Left cardiac atrium (tissue), 4 donors: Measurements from ENCODE around the gene LEMD1. TPM values are rescaled to one million over a fixed set of nuclear protein-coding genes. Genes with fewer than 3 reads are reported as not detected.
"Not testable (repeated sequence)": the region's sequence is repeated elsewhere in the genome, so short reads cannot be mapped to it uniquely, and the experiment has no call there.

Experiments
- ATAC-seq, 2 donors: fragments of 200-7000 bp; cut with Tn5 transposase; one replicate each; pipeline ENCODE4 v1.9.1; 2020; ENCODE audit warnings: mild to moderate bottlenecking in 2 of 2, moderate library complexity in 2 of 2
- DNase-seq: peaks from one replicate; pipeline ENCODE4 v3.0.0-alpha.2; 2020
- intact Hi-C, 2 donors: fragments of 100-400 bp; cut with DNase I; formaldehyde crosslinking; loops; one replicate each; pipeline versions ENCODE4 v1.14.1 to v1.15.1; 2022 to 2023
- total RNA-seq, 2 donors: library from RNA; stranded (reverse); fragmentation: NEBNext Ultra II Directional; extraction: Animal tissue kit (Norgen Biotek cat#: 25700); gene quantifications; one replicate each; pipeline ENCODE4 v1.2.1, GENCODE V29; 2021
- donor health status: DM: no; HTN: yes; CAD: no.
- donor health status: DM: no; HTN: yes; CAD: no; lungs with severe emphysema.
- donor health status: DM: yes; HTN: yes; CAD: no.
- donor health status: Dilated cardiomyopathy.

LEMD1 gene
- total RNA-seq, 2 donors from 2014 or later, result not detected

DNA sequence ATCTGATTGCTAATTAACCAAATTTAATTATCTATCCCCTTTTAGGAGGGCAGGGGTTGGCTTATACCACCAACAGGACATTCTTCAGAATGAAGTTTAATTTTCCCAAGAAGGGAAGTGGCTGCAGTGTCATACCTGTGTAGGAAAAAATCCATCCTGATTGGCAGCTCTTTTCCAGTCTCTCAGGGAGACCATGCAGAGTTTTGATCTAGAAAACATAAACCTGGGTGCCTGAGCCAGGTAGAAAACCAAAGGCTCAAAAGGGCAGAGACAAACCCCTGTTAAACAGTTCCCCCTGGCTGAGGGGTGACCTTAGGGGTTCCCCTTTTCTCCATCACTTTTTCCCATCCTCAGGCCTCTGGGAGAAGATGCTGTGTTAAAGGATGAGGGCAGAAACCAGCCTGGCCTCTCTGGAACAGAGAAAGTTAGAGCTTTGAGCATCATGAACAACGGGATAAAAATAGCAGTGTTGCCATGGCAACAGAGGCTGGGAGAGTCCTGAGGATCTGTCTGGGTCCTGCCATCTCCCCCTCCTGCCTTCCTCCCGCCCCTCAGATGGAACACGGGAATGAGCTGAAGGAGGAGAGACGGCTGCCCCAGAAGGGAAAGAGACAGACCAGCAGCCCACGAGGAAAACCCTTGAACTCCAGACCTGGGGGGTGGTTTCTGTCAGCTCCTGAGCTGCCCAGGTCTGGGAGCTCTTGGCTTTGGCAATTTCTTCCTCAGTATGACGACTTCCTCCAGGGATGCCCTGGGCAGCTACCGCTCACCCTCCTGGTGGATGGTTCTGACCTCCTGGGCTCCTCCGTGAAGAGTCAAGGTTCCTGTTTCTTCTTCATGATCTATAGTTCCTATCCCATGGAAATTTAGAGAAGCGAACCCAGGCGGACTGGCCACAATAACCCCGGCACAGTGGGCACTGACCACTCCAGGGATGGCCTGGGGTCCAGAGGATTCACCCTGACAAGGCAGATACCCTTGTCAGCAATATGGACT is 14.0 kb upstream of the LEMD1 start:
- intact Hi-C loops, result no loop called here
- no peak for ATAC-seq
- DNase-seq, result no peak

DNA sequence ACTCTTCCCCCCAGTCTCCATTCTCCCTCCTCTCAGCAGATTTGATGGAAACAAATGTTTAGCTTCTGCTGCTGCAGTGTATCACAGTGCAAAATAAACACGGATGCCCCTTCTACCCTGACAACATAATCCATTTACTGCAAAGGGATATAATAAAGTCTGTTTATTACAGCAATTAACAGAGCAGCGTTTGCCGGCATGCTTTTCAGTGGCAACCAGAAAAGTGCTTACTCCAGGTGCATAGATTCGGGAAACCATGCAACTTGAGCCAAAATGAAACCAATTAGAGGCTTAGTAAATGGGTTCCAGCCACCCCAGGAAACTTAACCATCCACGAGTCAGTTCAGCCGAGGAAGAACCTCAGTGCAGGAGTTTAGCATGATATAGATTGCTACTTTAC is 12.9 kb upstream of the LEMD1 start:
- intact Hi-C loops, result loop anchor here (5.0 kb wide), 2 partner anchors 37 to 48 kb away; no protein-coding TSS in a partner anchor
- DNase-seq, result no peak
- no peak for ATAC-seq

DNA sequence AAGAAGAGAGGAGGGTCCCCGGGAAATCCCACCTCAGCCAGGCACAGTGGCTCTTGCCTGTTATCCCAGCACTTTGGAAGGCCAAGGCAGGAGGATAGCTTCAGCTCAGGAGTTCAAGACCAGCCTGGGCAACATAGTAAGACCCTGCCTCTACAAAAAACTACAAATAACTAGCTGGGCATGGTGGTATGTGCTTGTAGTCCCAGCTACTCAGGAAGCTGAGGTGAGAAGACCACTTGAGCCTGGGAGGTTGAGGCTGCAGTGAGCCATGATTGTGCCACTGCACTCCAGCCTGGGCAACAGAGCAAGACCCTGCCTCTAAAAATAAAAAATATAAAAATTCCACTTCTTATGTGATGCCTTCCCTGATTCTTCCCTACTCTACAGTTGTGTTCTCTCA is 10.8 kb upstream of the LEMD1 start:
- DNase-seq, ATAC-seq: not testable (repeated sequence)
- intact Hi-C loops, result loop anchor here (5.0 kb wide), 2 partner anchors 35 to 50 kb away; no protein-coding TSS in a partner anchor

DNA sequence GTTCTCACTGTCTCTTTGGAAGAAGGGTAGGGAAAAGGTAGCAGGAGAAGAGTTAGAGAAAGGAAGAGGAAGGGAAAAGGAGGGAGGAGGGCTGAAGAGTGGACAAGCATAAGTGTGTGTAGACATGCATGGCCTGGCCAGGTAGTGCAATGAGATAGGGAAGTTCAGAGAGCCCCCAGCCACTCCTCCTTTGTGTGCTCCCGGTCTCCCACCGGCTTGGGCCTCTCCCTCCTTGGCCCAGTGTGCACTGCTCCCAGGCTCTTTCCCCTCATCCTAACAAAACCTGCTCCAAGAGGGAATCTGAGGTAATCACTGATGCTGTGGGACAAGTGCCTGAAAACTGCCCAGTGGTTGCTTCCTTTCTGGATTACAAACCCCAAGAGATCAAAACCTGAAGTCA is 10.3 kb upstream of the LEMD1 start:
- intact Hi-C loops, result loop anchor here (5.0 kb wide), 2 partner anchors 35 to 50 kb away; no protein-coding TSS in a partner anchor
- ATAC-seq (no peak), DNase-seq (no peak)

DNA sequence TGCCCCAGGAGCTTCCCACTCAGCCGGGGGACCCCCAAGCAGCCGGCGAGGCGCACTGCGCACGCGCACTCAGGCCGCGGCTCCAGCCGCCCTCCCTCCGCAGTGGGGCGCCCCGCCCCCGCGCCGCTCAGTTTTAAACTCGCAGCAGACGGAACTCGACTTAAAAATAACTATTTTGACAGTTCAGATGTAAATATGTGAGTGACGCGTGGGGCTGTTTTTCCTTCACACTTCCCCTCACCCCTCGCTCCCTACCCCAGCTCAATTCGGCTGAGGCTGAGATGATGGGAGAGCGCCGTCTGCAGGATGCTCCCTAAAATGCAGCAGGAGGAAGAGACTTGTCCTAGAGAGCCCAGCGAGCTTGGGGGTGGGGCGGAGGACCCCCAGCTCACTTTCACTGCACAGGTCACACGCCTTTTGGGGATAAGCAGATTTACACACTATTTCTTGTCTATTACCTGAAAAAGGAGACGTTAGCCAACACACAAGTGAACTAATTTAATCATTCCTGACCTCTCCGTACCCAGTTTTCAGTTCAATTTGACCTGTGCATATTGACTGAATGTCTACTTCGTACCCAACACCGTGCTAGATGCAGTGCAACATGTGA is 8.9 kb upstream of the LEMD1 start:
- peak; percentile 77 to 81 for ATAC-seq

DNA sequence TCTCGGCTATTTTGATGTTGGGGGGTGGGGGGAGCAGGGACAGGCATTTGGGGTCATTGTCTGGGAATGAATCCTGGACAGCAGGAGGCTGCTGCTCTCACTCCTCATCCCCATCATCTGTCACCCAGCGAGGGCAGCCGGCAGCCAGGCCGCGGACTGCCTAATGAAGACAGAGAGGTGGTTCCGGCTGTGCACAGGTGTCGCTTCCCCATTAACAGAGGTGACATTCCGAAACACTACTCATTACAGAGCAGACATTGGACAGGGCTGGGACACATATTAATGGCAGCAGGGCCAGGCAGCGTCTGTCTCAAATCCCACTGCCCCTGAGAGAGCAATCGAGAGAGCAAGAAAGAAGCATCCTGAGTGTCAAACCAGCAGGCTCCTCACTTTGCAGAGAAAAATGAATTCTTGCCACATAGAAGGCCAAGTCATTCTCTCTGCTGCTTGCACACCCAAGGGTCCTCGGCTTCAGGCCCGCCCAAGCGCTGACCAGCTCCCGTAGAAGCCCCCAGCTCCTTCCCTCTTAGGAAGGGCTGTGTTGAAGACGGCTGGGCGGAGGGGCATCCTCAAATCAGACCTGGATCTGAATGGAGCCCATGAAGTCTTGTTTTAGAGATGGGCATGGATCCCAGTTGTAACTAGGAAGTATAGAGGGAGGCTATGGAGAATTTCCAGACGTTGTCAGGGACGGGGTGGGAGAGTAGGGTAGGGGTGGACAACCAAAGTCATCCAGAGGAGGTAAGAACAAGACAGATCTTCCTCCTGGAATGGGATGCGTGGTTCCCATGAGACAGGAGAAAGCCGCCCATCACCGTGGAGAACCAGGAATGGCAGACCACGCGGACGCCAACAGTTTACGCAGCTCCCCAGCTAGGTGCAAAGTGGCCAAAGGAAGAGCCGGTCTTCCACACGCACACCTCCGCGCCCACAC is 8.2 kb upstream of the LEMD1 start:
- ATAC-seq (peak in 1 of 2 donors; percentile 14), DNase-seq (no peak)
- intact Hi-C loops, result loop anchor here (2.0 to 5.0 kb wide), 3 partner anchors 33 to 52 kb away; no protein-coding TSS in a partner anchor

More for the DNA sequence above, 8.9 kb upstream of the LEMD1 start:
- intact Hi-C loops, result loop anchor here (2.0 to 5.0 kb wide), 3 partner anchors 34 to 52 kb away; no protein-coding TSS in a partner anchor
- peak; percentile 59 for DNase-seq

DNA sequence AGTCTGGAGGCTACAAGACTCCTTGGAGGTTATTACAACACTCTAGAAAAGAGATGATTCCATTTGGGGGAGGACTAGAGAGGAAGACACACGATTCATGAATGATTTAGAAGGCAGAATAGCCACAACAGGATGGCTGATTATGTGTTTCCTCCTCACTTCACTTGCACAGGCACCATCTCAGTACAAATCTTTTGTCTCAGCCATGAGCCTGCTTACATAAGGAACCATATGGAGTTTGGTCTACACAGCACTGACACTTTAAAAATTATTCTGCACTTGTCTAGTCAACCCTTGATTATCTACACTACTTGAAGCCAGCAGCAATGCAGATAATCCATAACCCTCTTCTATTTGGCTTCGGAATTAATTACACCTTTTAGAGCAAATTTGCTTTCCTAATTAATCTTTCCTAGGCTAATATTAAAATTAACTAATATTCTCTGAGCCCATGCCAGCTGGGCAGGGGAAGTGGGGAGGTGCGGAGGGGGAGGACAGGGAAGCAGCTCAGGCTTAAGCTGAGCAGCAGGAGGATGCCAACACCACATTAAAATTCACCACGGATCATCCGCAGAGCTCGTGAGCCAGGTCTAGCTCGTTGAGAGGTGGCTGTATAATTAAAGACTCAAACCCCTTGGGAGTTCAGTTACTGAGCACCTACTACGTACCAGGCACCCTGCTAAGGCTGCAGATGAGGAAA is 3.2 kb upstream of the LEMD1 start:
- intact Hi-C loops, result no loop called here
- DNase-seq (no peak), ATAC-seq (no peak)

DNA sequence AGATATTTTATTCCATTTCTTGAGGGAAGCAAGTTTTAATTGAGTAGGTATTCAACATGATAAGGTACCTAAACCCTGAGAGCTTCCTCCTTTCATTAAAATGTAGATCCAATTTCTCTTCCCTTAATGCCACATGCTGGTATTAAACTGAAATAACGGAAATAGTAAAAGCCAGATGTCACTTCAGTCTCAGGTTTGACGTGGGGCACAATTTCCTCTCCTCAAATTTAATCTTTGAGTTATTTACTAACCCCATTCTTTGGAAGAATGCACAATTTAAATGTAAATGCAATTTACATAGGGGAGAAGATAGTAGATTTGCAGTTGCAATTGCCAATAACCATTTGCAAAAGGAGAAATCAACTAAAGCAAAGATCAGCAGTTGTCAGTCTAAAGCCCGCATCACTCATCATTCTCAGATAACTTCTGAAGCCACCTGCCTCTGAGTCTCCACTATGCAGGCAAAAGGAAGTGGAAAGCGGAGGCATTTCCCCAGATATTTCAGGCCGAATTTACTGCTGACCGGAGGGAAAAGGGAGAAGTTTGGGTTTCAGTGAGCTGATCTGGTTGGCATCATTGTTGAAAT is 2.1 kb upstream of the LEMD1 start:
- intact Hi-C loops, result no loop called here

DNA sequence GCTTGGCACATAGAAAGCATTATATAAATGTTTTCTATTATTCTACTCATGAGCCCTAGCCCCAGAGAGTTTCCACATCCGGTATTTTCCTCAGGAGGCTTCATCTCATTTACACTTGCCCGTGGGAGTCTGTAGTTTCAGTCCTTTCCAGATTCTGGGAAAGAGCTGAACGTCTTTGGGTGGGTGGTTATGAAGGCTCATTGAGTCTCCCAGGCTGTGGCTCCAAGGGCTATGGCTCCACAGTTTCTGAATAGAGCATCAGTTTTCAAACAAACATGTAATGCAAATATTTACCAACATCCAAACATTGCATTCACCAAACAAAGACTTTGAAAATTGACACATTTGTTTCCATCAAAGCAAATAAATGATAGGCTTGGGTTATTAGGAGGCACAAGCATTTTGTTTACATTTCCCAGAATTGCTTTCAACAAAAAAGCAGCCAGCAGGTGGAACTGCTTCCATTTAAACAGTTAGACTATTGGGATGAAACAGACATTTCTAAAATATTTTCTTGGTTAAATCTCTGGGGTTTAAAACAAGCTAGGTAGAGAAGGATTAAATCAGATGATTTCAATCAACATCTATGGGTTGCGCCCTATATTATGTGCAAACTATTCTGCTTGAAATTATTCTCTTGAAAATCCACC is 1.3 kb upstream of the LEMD1 start:
- intact Hi-C loops, result no loop called here
- ATAC-seq, result no peak
- no peak for DNase-seq

More for the DNA sequence above, 2.1 kb upstream of the LEMD1 start:
- no peak for DNase-seq
- no peak for ATAC-seq

DNA sequence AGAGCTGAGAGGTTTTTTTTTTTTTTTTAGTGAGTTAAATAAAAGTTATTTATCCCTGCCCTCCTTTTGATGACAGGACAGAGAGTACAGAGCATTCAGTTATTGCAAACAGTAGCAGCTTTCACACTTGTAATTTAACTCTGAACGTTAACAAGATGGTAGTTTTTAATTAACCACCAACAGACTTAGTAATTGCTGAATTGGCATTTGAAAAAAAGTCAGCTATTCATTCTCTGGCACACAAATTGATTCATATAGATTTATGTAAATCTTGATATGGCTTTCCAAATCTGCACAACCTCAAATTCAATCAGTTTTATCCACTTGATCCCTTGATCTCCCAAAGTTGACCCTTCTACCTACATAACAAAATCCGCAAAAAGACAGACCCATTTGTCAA is 918 bp downstream of the LEMD1 start:
- DNase-seq, result no peak
- intact Hi-C loops, result no loop called here
- no peak for ATAC-seq

DNA sequence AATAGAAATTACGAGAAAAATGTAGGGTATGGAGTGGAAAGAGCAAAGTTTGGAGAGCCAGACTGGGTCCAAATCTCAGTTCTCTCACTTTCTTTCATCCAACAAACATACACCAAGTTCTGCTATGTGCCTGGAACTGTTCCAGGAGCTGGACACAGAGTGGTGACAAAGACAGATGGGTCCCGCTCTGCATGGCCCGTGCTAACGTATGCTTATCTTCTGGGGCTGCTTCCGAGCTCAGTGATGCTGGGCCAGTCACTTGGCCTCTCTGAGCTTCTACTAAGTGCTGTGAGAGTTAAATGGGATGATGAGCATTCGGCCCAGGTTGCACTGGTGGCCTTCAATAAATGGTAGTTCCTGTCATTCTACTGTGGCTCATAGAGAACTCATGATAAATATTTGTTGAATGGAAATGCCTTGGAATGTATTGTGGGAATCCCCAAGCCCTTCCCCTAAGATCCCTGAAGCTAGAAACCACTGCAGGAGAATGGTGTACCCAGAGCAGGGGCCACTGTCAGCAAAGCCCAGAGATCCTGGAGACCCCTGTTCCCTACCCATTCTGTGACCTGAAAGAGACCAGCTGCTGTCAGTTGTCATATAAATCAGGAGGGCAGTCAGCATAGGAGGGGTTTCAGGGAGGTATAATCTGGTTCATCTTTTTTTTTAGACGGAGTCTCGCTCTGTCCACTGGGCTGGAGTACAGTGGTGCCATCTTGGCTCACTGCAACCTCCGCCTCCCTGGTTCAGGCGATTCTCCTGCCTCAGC is 3.8 kb downstream of the LEMD1 start:
- ATAC-seq (no peak), DNase-seq (no peak)
- intact Hi-C loops, result no loop called here

DNA sequence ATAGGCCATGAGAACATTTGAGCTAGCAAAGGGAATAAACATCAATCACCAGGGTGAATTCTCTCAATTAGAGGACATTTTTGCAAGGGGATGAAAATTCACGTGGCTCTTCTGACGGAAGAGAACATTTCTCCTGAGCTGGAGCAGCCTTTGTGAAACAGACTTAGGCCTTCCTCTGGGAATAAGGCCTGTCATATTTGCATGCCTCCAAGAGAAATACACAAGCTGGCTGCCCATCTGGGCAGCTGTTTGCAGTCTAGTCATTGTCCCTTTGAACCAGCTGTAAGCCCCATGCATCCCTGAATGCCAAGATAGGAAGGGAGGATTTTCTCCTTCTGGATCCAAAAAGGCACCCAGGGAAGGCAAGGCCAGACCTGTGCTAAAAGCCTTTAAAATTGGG is 5.5 kb downstream of the LEMD1 start:
- ATAC-seq, result peak in 1 of 2 donors; percentile 27
- no peak for DNase-seq
- intact Hi-C loops, result no loop called here

DNA sequence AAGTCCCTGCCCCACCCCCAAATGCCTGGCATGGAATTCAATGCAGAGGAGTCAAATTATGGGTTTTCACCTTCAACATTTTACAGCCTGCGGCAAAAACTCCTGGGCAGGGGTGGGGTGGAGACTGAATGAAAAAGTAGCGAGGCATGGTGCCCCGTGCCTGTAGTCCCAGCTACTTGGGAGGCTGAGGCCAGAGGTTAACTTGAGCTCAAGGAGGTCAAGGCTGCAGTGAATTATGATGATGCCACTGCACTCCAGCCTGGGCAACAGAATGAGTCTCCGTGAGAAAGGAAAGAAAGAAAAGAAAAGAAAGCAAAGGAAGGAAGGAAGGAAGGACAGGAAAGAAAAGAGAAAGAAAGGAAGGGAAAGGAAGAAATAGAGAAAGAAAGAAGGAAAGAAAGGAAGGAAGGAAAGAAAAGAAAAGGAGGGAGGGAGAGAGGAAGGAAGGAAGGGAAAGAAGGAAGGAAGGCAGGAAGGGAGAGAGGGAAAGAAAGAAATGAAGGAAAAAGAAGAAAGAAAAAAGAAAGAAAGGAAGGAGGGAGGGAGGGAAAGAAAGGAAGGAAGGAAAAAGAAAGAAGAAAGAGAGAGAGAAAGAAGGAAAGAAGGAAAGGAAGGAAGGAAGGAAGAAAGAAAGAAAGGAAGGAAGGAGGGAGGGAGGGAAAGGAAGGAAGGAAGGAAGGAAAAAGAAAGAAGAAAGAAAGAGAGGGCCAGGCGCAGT is 11.1 kb downstream of the LEMD1 start:
- intact Hi-C loops, result no loop called here
- ATAC-seq, result no peak

DNA sequence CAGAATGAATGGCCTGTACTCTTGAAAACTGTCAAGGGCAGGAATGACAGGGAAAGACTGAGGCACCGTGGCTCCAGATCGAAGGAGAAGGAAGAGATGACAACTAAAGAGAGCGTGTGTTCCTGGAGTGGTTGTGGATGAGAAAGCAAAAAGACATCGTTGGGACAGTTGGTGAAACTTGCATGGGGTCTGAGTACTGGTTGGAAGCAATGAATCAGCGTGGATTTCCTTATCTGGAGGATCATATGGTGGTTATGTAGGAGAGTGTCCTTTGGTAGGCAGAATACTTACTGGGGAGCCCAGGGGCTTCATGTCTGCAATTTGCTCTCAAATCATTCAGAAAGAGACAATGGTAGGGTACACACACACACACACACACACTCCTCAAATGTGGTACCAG is 13.9 kb downstream of the LEMD1 start:
- intact Hi-C loops, result no loop called here
- no peak for ATAC-seq
- DNase-seq, result no peak

More for the DNA sequence above, 11.1 kb downstream of the LEMD1 start:
- DNase-seq, result no peak

DNA sequence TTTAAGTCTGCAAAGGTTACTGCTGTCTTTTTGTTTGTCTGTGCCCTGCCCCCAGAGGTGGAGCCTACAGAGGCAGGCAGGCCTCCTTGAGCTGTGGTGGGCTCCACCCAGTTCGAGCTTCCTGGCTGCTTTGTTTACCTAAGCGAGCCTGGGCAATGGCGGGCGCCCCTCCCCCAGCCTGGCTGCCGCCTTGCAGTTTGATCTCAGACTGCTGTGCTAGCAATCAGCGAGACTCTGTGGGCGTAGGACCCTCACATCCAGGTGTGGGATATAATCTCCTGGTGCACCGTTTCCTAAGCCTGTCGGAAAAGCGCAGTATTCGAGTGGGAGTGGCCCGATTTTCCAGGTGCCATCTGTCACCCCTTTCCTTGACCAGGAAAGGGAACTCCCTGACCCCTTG is 15.6 kb downstream of the LEMD1 start:
- DNase-seq, ATAC-seq, intact Hi-C loops: not testable (repeated sequence)

DNA sequence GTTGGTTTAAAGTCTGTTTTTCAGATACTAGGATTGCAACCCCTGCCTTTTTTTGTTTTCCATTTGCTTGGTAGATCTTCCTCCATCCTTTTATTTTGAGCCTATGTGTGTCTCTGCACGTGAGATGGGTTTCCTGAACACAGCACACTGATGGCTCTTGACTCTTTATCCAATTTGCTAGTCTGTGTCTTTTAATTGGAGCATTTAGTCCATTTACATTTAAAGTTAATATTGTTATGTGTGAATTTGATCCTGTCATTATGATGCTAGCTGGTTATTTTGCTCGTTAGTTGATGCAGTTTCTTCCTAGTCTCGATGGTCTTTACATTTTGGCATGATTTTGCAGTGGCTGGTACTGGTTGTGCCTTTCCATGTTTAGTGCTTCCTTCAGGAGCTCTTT is 17.4 kb downstream of the LEMD1 start:
- DNase-seq, intact Hi-C loops, ATAC-seq: not testable (repeated sequence)
